Common myeloid progenitor, CD34-positive (primary cell): ENCODE data around the gene SORD.
"Not testable (repeated sequence)": the region's sequence is repeated elsewhere in the genome, so short reads cannot be mapped to it uniquely, and the experiment has no call there.

Source experiments
- CTCF ChIA-PET: fragments of 350-600 bp; sonication (Branson Sonifier 250); formaldehyde crosslinking; loops from one replicate; lab custom pipeline; 2021; ENCODE audit warnings: antibody characterized with exemption; lab: Charles Lee
- POLR2A ChIA-PET: fragments of 350-600 bp; sonication (Branson Sonifier 250); formaldehyde crosslinking; loops from one replicate; lab custom pipeline; 2021; ENCODE audit warnings: antibody characterized with exemption; lab: Charles Lee
- DNase-seq, 3 donors: peaks; one replicate each; pipeline versions ENCODE4 v3.0.0 to v3.0.0-alpha.2; 2013
- H3K27ac ChIP-seq, 2 experiments: 1 replicate in 1 of 2; 2 replicates in 1 of 2; pipeline ENCODE4 v1.7.0; 2013; ENCODE audit warnings: inconsistent platforms in 2 of 2, low read length in 2 of 2, mild to moderate bottlenecking in 2 of 2, low read depth in 1 of 2, moderate library complexity in 1 of 2; ENCODE audit not compliant: severe bottlenecking in 2 of 2, insufficient read depth in 1 of 2, poor library complexity in 1 of 2
- H3K27me3 ChIP-seq, 5 experiments: replicated peaks in 2 of 5; 1 replicate in 3 of 5; 2 replicates in 2 of 5; pipeline versions ENCODE4 v1.6.1 to v1.7.0; 2013; ENCODE audit warnings: low read length in 4 of 5, mild to moderate bottlenecking in 2 of 5, moderate library complexity in 2 of 5, inconsistent platforms in 1 of 5; ENCODE audit not compliant: insufficient read depth in 5 of 5, control insufficient read depth in 4 of 5
- H3K36me3 ChIP-seq, 4 experiments: 1 replicate in 2 of 4; 2 replicates in 2 of 4; pipeline versions ENCODE4 v1.6.1 to v1.7.0; 2013; ENCODE audit warnings: low read length in 3 of 4, control low read depth in 1 of 4, mild to moderate bottlenecking in 1 of 4; ENCODE audit not compliant: control insufficient read depth in 4 of 4, insufficient read depth in 4 of 4
- H3K4me1 ChIP-seq, 4 experiments: 1 replicate in 3 of 4; 2 replicates in 1 of 4; pipeline versions ENCODE4 v1.6.1 to v1.7.1; 2013; ENCODE audit warnings: low read length in 3 of 4, mild to moderate bottlenecking in 3 of 4, control low read depth in 1 of 4, inconsistent platforms in 1 of 4, moderate library complexity in 1 of 4; ENCODE audit not compliant: control insufficient read depth in 4 of 4, insufficient read depth in 4 of 4; ENCODE audit errors: control extremely low read depth in 1 of 4
- H3K4me3 ChIP-seq, 7 experiments: 1 replicate in 4 of 7; 2 replicates in 3 of 7; pipeline versions ENCODE4 v1.5.1 to v1.7.0; 2013; ENCODE audit warnings: mild to moderate bottlenecking in 7 of 7, low read length in 6 of 7, moderate library complexity in 6 of 7, inconsistent platforms in 2 of 7, low read depth in 2 of 7, control low read depth in 1 of 7; ENCODE audit not compliant: insufficient read depth in 4 of 7, control insufficient read depth in 1 of 7; ENCODE audit errors: extremely low read depth in 1 of 7
- H3K9me3 ChIP-seq, 5 experiments: 1 replicate in 4 of 5; 2 replicates in 1 of 5; pipeline versions ENCODE4 v1.6.1 to v1.7.1; 2013; ENCODE audit warnings: low read length in 4 of 5, mild to moderate bottlenecking in 2 of 5, inconsistent platforms in 1 of 5, low read depth in 1 of 5, moderate library complexity in 1 of 5; ENCODE audit not compliant: control insufficient read depth in 4 of 5, insufficient read depth in 2 of 5; ENCODE audit errors: control extremely low read depth in 1 of 5
- WGBS: methylation state at CpG from one replicate; pipeline ENCODE4 v1.1.5; 2013; ENCODE audit not compliant: insufficient coverage; 5-methylcytosine and 5-hydroxymethylcytosine counted together

The SORD gene

DNA sequence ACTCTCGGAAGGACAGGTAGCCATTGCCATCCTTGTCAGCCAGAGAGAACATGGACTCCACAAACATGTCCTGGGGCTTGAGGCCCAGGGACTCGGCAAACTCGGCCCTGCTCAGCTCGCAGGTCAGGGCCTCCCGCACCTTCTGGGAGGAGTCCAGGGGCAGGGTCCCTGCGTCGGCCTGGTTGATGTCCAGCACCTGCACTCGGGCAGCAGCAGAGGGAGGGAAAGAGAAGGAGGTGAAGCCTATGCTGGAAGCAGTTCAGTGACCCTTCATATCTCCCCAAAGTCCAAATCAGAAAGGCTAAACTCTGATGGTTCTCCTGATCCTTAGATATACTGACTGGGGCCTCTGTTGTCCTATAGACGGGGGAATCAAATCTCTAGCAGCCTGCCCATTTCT, 81.2 kb downstream of the SORD start:
- H3K4me3 ChIP-seq, CTCF ChIA-PET, H3K9me3 ChIP-seq, POLR2A ChIA-PET, H3K36me3 ChIP-seq, H3K4me1 ChIP-seq, H3K27ac ChIP-seq, DNase-seq: not testable (repeated sequence)
- peaks cover 3 to 26% (median 11%) of the 10 kb centered on the region in 5 experiments for H3K27me3 ChIP-seq
- 87% methylated on average over 5 of the region's 9 CpGs for WGBS

DNA sequence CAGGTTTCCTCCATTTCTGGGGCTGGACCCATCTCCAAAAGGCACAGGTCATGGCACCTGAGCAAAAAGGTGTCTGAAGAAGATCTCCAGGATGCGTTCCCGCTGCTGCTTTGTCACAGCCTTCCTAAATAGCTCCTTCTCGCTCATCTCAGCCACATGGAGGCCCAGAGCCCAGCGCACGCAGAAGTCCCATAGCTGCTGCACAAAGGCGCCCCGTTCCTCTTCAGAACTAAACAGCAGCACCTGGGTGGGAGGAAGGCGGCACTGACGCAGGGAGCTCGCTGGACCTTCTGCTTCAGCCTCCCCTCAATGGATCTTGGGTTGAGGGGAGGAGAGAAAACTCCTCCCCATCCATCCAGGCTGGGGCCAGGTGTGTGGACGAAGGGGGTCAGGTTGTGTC, 82.6 kb downstream of the SORD start:
- 100% methylated on average over 7 of the region's 11 CpGs for WGBS
- no peaks in the 10 kb centered on the region for H3K9me3 ChIP-seq
- no peak overlapping the region for H3K27ac ChIP-seq
- ChIA-PET CTCF (interaction anchor here (1.0 to 1.5 kb wide), 2 partner anchors 11 to 12 kb away, joined by 3 to 4 read pairs; no protein-coding TSS in a partner anchor), POLR2A (no interaction called here)
- no peak overlapping the region for H3K4me3 ChIP-seq
- H3K27me3 ChIP-seq = peaks cover 8 to 37% (median 17%) of the 10 kb centered on the region in 5 experiments
- no peaks in the 10 kb centered on the region for H3K36me3 ChIP-seq
- no peaks in the 10 kb centered on the region for H3K4me1 ChIP-seq
- no peak for DNase-seq

GRCh38 chr15:45106002-45106790, 83.2 kb downstream of the SORD start:
- CTCF ChIA-PET = interaction anchor here (1.0 to 2.1 kb wide), 3 partner anchors 10 to 13 kb away, joined by 3 to 7 read pairs (median 4); no protein-coding TSS in a partner anchor
- H3K27me3 ChIP-seq = peaks cover 8 to 37% (median 14%) of the 10 kb centered on the region in 5 experiments
- no peaks in the 10 kb centered on the region for H3K36me3 ChIP-seq
- no peaks in the 10 kb centered on the region for H3K9me3 ChIP-seq
- no peaks in the 10 kb centered on the region for H3K4me1 ChIP-seq
- 81% methylated on average over 13 of the region's 15 CpGs for WGBS
- no peak for DNase-seq
- POLR2A ChIA-PET = no interaction called here
- no peak overlapping the region for H3K27ac ChIP-seq
- no peak overlapping the region for H3K4me3 ChIP-seq

GRCh38 chr15:45107941-45108630, 85.1 kb downstream of the SORD start:
- POLR2A ChIA-PET = no interaction called here
- DNase-seq = no peak
- CTCF ChIA-PET = interaction anchor here (2.1 kb wide), 1 partner anchor 10 kb away, joined by 7 read pairs; no protein-coding TSS in a partner anchor
- no peak overlapping the region for H3K27ac ChIP-seq
- H3K4me3 ChIP-seq = no peak overlapping the region
- peaks cover 0 to 17% (median 10%) of the 10 kb centered on the region in 4 experiments for H3K4me1 ChIP-seq
- no peaks in the 10 kb centered on the region for H3K9me3 ChIP-seq
- H3K36me3 ChIP-seq = no peaks in the 10 kb centered on the region
- H3K27me3 ChIP-seq = peaks cover 8 to 56% (median 24%) of the 10 kb centered on the region in 5 experiments
- WGBS = 93% methylated on average over 8 of the region's 10 CpGs

GRCh38 chr15:45110256-45110820, 87.3 kb downstream of the SORD start:
- peaks cover 8 to 79% (median 42%) of the 10 kb centered on the region in 5 experiments for H3K27me3 ChIP-seq
- H3K27ac ChIP-seq = no peak overlapping the region
- DNase-seq = peak in 1 of 3 donors; percentile 38
- no peaks in the 10 kb centered on the region for H3K9me3 ChIP-seq
- H3K4me1 ChIP-seq = peaks cover 0 to 33% (median 17%) of the 10 kb centered on the region in 4 experiments
- no peak overlapping the region for H3K4me3 ChIP-seq
- ChIA-PET POLR2A (no interaction called here), CTCF (interaction anchor here (0.9 kb wide), 1 partner anchor 8 kb away, joined by 5 read pairs; no protein-coding TSS in a partner anchor)
- 33% methylated on average over 7 of the region's 11 CpGs for WGBS
- no peaks in the 10 kb centered on the region for H3K36me3 ChIP-seq

DNA sequence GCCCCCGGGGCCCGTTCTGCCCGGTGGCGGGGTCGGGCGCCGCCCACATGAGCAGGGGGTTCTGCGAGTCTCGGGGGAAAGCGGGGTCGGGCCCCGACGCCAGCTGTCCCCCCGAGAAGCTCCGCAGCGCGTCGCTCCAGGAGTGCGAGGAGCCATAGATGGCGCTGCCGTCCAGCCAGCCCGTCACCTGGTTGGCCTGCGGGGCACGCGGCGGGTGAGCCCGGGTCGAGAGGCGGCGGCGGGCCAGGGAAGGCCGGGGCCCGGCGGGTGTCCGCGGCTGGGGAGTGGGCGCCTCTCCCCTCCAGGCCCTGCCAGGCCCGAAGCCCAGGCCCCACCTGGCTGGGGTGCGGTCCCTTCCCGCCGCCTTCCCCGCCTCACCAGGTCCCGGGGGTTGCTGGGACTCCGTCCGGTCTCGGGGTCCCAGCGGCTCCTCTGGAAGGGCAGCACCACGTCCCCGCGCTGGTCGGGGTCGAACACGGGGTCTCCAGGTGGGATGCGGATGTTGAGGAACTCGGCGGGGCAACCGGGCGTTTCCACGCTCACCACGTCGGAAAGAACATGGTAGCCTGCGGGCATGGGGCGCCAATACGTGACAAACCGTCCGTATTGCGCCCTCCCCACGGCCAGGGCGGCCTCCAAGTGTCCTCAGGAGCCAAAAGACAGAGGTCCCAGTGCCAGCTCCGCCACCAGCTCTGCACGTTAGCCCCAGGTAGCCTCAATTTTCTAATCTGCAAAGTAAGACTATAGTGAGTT, 88.6 kb downstream of the SORD start:
- Histone ChIP-seq H3K9me3 (no peaks in the 10 kb centered on the region), H3K36me3 (no peaks in the 10 kb centered on the region), H3K27ac (no peak overlapping the region), H3K27me3 (peaks cover 5 to 85% (median 54%) of the 10 kb centered on the region in 5 experiments), H3K4me1 (peaks cover 0 to 39% (median 20%) of the 10 kb centered on the region in 4 experiments), H3K4me3 (peak overlapping the region in 1 of 7 experiments; percentile 55)
- 8% methylated on average over 60 of the region's 71 CpGs for WGBS
- POLR2A ChIA-PET = no interaction called here
- CTCF ChIA-PET = interaction anchor here (0.8 to 2.3 kb wide), 3 partner anchors 9 to 29 kb away, joined by 3 to 10 read pairs (median 4); no protein-coding TSS in a partner anchor
- DNase-seq = no peak
